ENCODE results near the gene CD99L2.

- TF ChIP-seq, protein P1, sequence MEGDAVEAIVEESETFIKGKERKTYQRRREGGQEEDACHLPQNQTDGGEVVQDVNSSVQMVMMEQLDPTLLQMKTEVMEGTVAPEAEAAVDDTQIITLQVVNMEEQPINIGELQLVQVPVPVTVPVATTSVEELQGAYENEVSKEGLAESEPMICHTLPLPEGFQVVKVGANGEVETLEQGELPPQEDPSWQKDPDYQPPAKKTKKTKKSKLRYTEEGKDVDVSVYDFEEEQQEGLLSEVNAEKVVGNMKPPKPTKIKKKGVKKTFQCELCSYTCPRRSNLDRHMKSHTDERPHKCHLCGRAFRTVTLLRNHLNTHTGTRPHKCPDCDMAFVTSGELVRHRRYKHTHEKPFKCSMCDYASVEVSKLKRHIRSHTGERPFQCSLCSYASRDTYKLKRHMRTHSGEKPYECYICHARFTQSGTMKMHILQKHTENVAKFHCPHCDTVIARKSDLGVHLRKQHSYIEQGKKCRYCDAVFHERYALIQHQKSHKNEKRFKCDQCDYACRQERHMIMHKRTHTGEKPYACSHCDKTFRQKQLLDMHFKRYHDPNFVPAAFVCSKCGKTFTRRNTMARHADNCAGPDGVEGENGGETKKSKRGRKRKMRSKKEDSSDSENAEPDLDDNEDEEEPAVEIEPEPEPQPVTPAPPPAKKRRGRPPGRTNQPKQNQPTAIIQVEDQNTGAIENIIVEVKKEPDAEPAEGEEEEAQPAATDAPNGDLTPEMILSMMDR (IDR thresholded peaks at IDR 0.05; ENCODE audit: low read depth, low read length): no peak
- no peak for TF ChIP-seq POLR2A (IDR thresholded peaks at IDR 0.05; ENCODE audit: extremely low read depth, insufficient read length)
- TF ChIP-seq MYC (IDR thresholded peaks at IDR 0.05; ENCODE audit: low read depth, low read length): no peak
- TF ChIP-seq MAX (IDR thresholded peaks at IDR 0.05; ENCODE audit: low read depth, low read length): no peak
Observed at GRCh38 chrX:150729956-150730355, 168.5 kb downstream of the CD99L2 start.
